B cell (primary cell): ENCODE data around the gene OR56A3. TPM values are rescaled to one million over a fixed set of nuclear protein-coding genes. Genes with fewer than 3 reads are reported as not detected.

Experiments used
- ATAC-seq: fragments of 200-7000 bp; cut with Tn5 transposase; one replicate; pipeline ENCODE4 v1.10.0; 2021; ENCODE audit warnings: low read depth, mild to moderate bottlenecking, moderate number of reproducible peaks, moderate library complexity
- CTCF ChIA-PET: fragments of 350-600 bp; sonication (Branson Sonifier 250); formaldehyde crosslinking; loops from one replicate; lab custom pipeline; 2021; ENCODE audit warnings: antibody characterized with exemption, inconsistent platforms; lab: Charles Lee
- POLR2A ChIA-PET: fragments of 350-600 bp; sonication (Branson Sonifier 250); formaldehyde crosslinking; loops from one replicate; lab custom pipeline; 2021; ENCODE audit warnings: antibody characterized with exemption; lab: Charles Lee
- DNase-seq: peaks from one replicate; pipeline ENCODE4 v3.0.0; 2013
- H2AFZ ChIP-seq: 2 replicates; pipeline ENCODE4 v1.6.1; 2012; ENCODE audit warnings: mild to moderate bottlenecking, low read depth, low read length; ENCODE audit not compliant: insufficient read depth, poor library complexity, severe bottlenecking
- H3K27ac ChIP-seq, 2 donors: 1 replicate in 1 of 2; 2 replicates in 1 of 2; pipeline ENCODE4 v1.5.1; 2012 to 2013; ENCODE audit warnings: low read length in 2 of 2, mild to moderate bottlenecking in 2 of 2, moderate library complexity in 1 of 2
- H3K27me3 ChIP-seq, 4 experiments: fragments of 200-600 bp in 1 of 4; sonication (generic) in 1 of 4; replicated peaks in 1 of 4; 1 replicate in 2 of 4; 2 replicates in 2 of 4; pipeline versions ENCODE4 v1.6.1 to v1.7.0; 2013 to 2016; ENCODE audit warnings: low read length in 3 of 4, mild to moderate bottlenecking in 2 of 4, mixed read lengths in 1 of 4, moderate library complexity in 1 of 4; ENCODE audit not compliant: insufficient read depth in 4 of 4, control insufficient read depth in 3 of 4; ENCODE audit errors: control extremely low read depth in 1 of 4
- H3K36me3 ChIP-seq, 2 experiments: replicated peaks in 1 of 2; 1 replicate in 1 of 2; 2 replicates in 1 of 2; pipeline versions ENCODE4 v1.6.1 to v1.7.1; 2013; ENCODE audit warnings: low read length in 1 of 2; ENCODE audit not compliant: insufficient read depth in 2 of 2, control insufficient read depth in 1 of 2; ENCODE audit errors: control extremely low read depth in 1 of 2, extremely low read depth in 1 of 2
- H3K4me1 ChIP-seq, 2 donors: fragments of 200-600 bp in 1 of 2; sonication (generic) in 1 of 2; 1 replicate in 1 of 2; 2 replicates in 1 of 2; pipeline versions ENCODE4 v1.5.1 to v1.6.1; 2013 to 2017; ENCODE audit warnings: low read length in 2 of 2; ENCODE audit not compliant: control insufficient read depth in 2 of 2, insufficient read depth in 2 of 2
- H3K4me2 ChIP-seq: replicated peaks from 2 replicates; pipeline ENCODE3; 2012; ENCODE audit warnings: mild to moderate bottlenecking, low read depth, low read length; ENCODE audit not compliant: poor library complexity, severe bottlenecking
- H3K4me3 ChIP-seq, 5 experiments: fragments of 200-600 bp in 1 of 5; sonication (generic) in 1 of 5; 1 replicate in 3 of 5; 2 replicates in 2 of 5; pipeline versions ENCODE4 v1.5.1 to v1.7.0; 2011 to 2016; ENCODE audit warnings: low read length in 4 of 5, mild to moderate bottlenecking in 4 of 5, low read depth in 2 of 5, control low read depth in 1 of 5, moderate library complexity in 1 of 5; ENCODE audit not compliant: insufficient read depth in 1 of 5; ENCODE audit errors: control extremely low read depth in 1 of 5, extremely low read depth in 1 of 5
- H3K79me2 ChIP-seq: fragments of 200-600 bp; sonication (generic); one replicate; pipeline ENCODE4 v1.6.0; 2016; ENCODE audit warnings: low read length; ENCODE audit not compliant: control insufficient read depth, insufficient read depth
- H3K9ac ChIP-seq: fragments of 200-600 bp; sonication (generic); 2 replicates; pipeline ENCODE4 v1.6.1; 2017; ENCODE audit warnings: mild to moderate bottlenecking, low read length, moderate library complexity
- H3K9me3 ChIP-seq, 3 donors: one replicate each; pipeline versions ENCODE4 v1.6.1 to v1.7.1; 2013; ENCODE audit warnings: low read length in 2 of 3; ENCODE audit not compliant: control insufficient read depth in 2 of 3, insufficient read depth in 1 of 3; ENCODE audit errors: control extremely low read depth in 1 of 3
- H4K20me1 ChIP-seq: 2 replicates; pipeline ENCODE4 v1.6.0; 2012; ENCODE audit warnings: mild to moderate bottlenecking, low read length; ENCODE audit not compliant: insufficient read depth, control insufficient read depth, poor library complexity, severe bottlenecking
- H3K27ac Mint-ChIP-seq: one replicate; pipeline ENCODE4 v1.8.0; 2021; ENCODE audit warnings: mixed read lengths
- H3K27me3 Mint-ChIP-seq: one replicate; pipeline ENCODE4 v1.8.0; 2021; ENCODE audit warnings: mixed read lengths
- H3K4me1 Mint-ChIP-seq: one replicate; pipeline ENCODE4 v1.8.0; 2021; ENCODE audit warnings: mixed read lengths
- H3K4me3 Mint-ChIP-seq: one replicate; pipeline ENCODE4 v1.8.0; 2021; ENCODE audit warnings: mixed read lengths
- H3K9me3 Mint-ChIP-seq: one replicate; pipeline ENCODE4 v1.8.0; 2022; ENCODE audit warnings: mixed read lengths; ENCODE audit not compliant: insufficient read depth
- CTCF ChIP-seq: fragments of 200-600 bp; IDR thresholded peaks from one replicate; pipeline ENCODE4 v1.8.0; 2022; ENCODE audit warnings: antibody characterized with exemption, mild to moderate bottlenecking
- EZH2 ChIP-seq: IDR thresholded peaks from 2 replicates; pipeline ENCODE4 v1.6.1; 2012; ENCODE audit warnings: borderline replicate concordance, low read depth, mild to moderate bottlenecking, moderate library complexity, low read length; ENCODE audit not compliant: insufficient read depth, poor library complexity, severe bottlenecking
- WGBS: methylation state at CpG from one replicate; pipeline ENCODE4 v1.1.5; 2013; ENCODE audit warnings: missing lambda C conversion rate; ENCODE audit not compliant: insufficient coverage; 5-methylcytosine and 5-hydroxymethylcytosine counted together
- intact Hi-C: fragments of 100-400 bp; cut with micrococcal nuclease; formaldehyde crosslinking; loops from one replicate; pipeline ENCODE4 v1.10.0; 2022
- polyA plus RNA-seq: library from polyadenylated mRNA; depleted of rRNA; stranded (reverse); fragments of >200 nt; gene quantifications from 2 replicates; pipeline ENCODE4 v1.2.3, GENCODE V29; 2012
- total RNA-seq, 2 donors: library from RNA; stranded (reverse); fragments of 120-200 nt in 1 of 2; gene quantifications; 1 replicate in 1 of 2; 2 replicates in 1 of 2; pipeline versions ENCODE4 v1.2.3 to v1.2.4, GENCODE V29; 2013 to 2022

OR56A3 gene
- total and polyA plus RNA-seq, 2 donors (not counting 1 experiment from before 2014, with no cell fraction given) = not detected

- H3K9me3 Mint-ChIP-seq = peaks cover 7% of the 10 kb centered on the region
- Histone ChIP-seq H3K79me2 (no peaks in the 10 kb centered on the region), H3K9ac (no peak overlapping the region), H3K4me3 (no peak overlapping the region), H3K4me2 (no peak overlapping the region), H3K27me3 (no peaks in the 10 kb centered on the region), H3K4me1 (no peaks in the 10 kb centered on the region), H3K36me3 (no peaks in the 10 kb centered on the region), H2AFZ (no peak overlapping the region), H3K9me3 (peaks cover 0 to 34% (median 0%) of the 10 kb centered on the region in 3 donors), H3K27ac (no peak overlapping the region), H4K20me1 (no peaks in the 10 kb centered on the region)
- 92% methylated on average over 19 of the region's 19 CpGs for WGBS
- TF ChIP-seq CTCF = no peak
- no peak for TF ChIP-seq EZH2
- CTCF ChIA-PET = no interaction called here
- H3K27ac Mint-ChIP-seq = no peak overlapping the region
- DNase-seq (no peak), ATAC-seq (no peak)
- POLR2A ChIA-PET = no interaction called here
- no peaks in the 10 kb centered on the region for H3K27me3 Mint-ChIP-seq
- intact Hi-C loops = no loop called here
- no peaks in the 10 kb centered on the region for H3K4me1 Mint-ChIP-seq
- H3K4me3 Mint-ChIP-seq = no peak overlapping the region
Measured at GRCh38 chr11:5930614-5931013, 11.4 kb upstream of the OR56A3 start.

DNA sequence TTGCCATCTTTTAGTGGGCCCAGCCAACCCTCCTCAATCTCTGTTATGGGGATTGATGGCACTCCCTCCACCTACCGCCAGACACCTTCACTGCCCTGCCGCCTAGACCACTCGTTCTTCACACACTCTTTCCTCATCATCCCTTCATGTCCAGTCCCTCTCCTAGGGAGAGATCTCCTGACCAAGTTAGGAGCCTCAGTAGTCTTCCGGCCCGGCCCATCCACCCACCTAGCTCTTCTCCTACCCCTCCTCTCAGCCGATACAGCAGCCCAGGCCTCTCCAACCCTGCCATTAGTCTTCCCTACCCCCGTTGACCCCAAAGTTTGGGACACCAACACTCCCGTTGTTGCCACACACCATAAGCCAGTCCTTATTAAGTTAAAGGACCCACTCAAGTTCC lies 11.0 kb upstream of the OR56A3 start:
- Mint-ChIP-seq H3K27ac (no peak overlapping the region), H3K4me1 (no peaks in the 10 kb centered on the region), H3K4me3 (no peak overlapping the region), H3K9me3 (peaks cover 7% of the 10 kb centered on the region), H3K27me3 (no peaks in the 10 kb centered on the region)
- Histone ChIP-seq H3K4me3 (no peak overlapping the region), H3K27me3 (no peaks in the 10 kb centered on the region), H4K20me1 (no peaks in the 10 kb centered on the region), H3K27ac (no peak overlapping the region), H3K9ac (no peak overlapping the region), H2AFZ (no peak overlapping the region), H3K79me2 (no peaks in the 10 kb centered on the region), H3K4me2 (no peak overlapping the region), H3K36me3 (no peaks in the 10 kb centered on the region), H3K4me1 (no peaks in the 10 kb centered on the region), H3K9me3 (peaks cover 0 to 34% (median 0%) of the 10 kb centered on the region in 3 donors)
- DNase-seq (no peak), ATAC-seq (no peak)
- intact Hi-C loops = no loop called here
- WGBS = 95% methylated on average over 8 of the region's 8 CpGs
- POLR2A ChIA-PET = no interaction called here
- CTCF ChIA-PET = no interaction called here
- TF ChIP-seq EZH2 (no peak), CTCF (no peak)
